Hepatocyte (in vitro differentiated cells): ENCODE measurements around the gene PPP3CA. TPM values are rescaled to one million over a fixed set of nuclear protein-coding genes. Genes with fewer than 3 reads are reported as not detected.

ENCODE experiments used
- DNase-seq: peaks from one replicate; pipeline ENCODE4 v3.0.0-alpha.2; 2016; ENCODE audit warnings: low spot score
- H2AFZ ChIP-seq: fragments of 200-600 bp; sonication (generic); 2 replicates; pipeline ENCODE4 v1.6.0; 2016; ENCODE audit warnings: antibody characterized with exemption, mild to moderate bottlenecking
- H3K27ac ChIP-seq: fragments of 200-600 bp; sonication (generic); 2 replicates; pipeline ENCODE4 v1.5.1; 2016; ENCODE audit warnings: mild to moderate bottlenecking
- H3K27me3 ChIP-seq: fragments of 200-600 bp; sonication (generic); 2 replicates; pipeline ENCODE4 v1.6.1; 2016
- H3K36me3 ChIP-seq: fragments of 200-600 bp; sonication (generic); replicated peaks from 2 replicates; pipeline ENCODE4 v1.5.1; 2016; ENCODE audit warnings: low read depth; ENCODE audit not compliant: insufficient read depth
- H3K4me1 ChIP-seq: fragments of 200-600 bp; sonication (generic); 2 replicates; pipeline ENCODE4 v1.5.1; 2016; ENCODE audit warnings: mild to moderate bottlenecking, moderate library complexity; ENCODE audit not compliant: insufficient read depth
- H3K4me2 ChIP-seq: fragments of 200-600 bp; sonication (generic); 2 replicates; pipeline ENCODE4 v1.6.0; 2016
- H3K4me3 ChIP-seq: fragments of 200-600 bp; sonication (generic); 2 replicates; pipeline ENCODE4 v1.5.1; 2016; ENCODE audit warnings: mild to moderate bottlenecking
- H3K79me2 ChIP-seq: fragments of 200-600 bp; sonication (generic); 2 replicates; pipeline ENCODE4 v1.6.0; 2017; ENCODE audit warnings: mild to moderate bottlenecking
- H3K9me2 ChIP-seq: fragments of 200-600 bp; sonication (generic); replicated peaks from 2 replicates; pipeline ENCODE4 v1.6.0; 2017; ENCODE audit warnings: mild to moderate bottlenecking; ENCODE audit not compliant: insufficient read depth
- H3K9me3 ChIP-seq: fragments of 200-600 bp; sonication (generic); 2 replicates; pipeline ENCODE4 v1.5.1; 2016; ENCODE audit warnings: low read depth, mild to moderate bottlenecking
- H4K20me1 ChIP-seq: fragments of 200-600 bp; sonication (generic); 2 replicates; pipeline ENCODE4 v1.6.0; 2016; ENCODE audit warnings: mild to moderate bottlenecking; ENCODE audit not compliant: insufficient read depth, poor library complexity, severe bottlenecking
- EZH2 ChIP-seq: fragments of 200-600 bp; sonication (generic); IDR thresholded peaks from 2 replicates; pipeline ENCODE4 v1.6.1; 2016; ENCODE audit warnings: antibody characterized with exemption, mild to moderate bottlenecking, borderline replicate concordance
- EZH2phosphoT487 ChIP-seq: fragments of 200-600 bp; sonication (generic); IDR thresholded peaks from one replicate; pipeline ENCODE4 v1.6.1; 2018; ENCODE audit warnings: antibody characterized with exemption, mild to moderate bottlenecking, low read depth, moderate library complexity; ENCODE audit not compliant: unreplicated experiment, severe bottlenecking
- WGBS: methylation state at CpG from one replicate; pipeline ENCODE4 v1.1.6; 2016; ENCODE audit warnings: low lambda C conversion rate; ENCODE audit errors: missing lambda C conversion rate; 5-methylcytosine and 5-hydroxymethylcytosine counted together
- polyA plus RNA-seq: library from polyadenylated mRNA; unstranded; fragments of >200 nt; fragmentation: Nextera tagmentation; extraction: Ambion mirVana; gene quantifications from 2 replicates; pipeline ENCODE4 v1.2.1, GENCODE V29; 2016
- total RNA-seq: library from RNA; depleted of rRNA; stranded (reverse); fragments of >200 nt; gene quantifications from 2 replicates; pipeline ENCODE4 v1.2.3, GENCODE V29; 2014
- TF ChIP-seq, protein P1 (sequence below): fragments of 200-600 bp; sonication (generic); IDR thresholded peaks from 2 replicates; pipeline ENCODE4 v1.5.1; 2016; ENCODE audit warnings: antibody characterized with exemption, mild to moderate bottlenecking; ENCODE audit not compliant: poor library complexity

The PPP3CA gene
- total and polyA plus RNA-seq, 2 experiments from 2014 or later: 12.9 to 49.5 TPM

- no peak for DNase-seq
- Histone ChIP-seq H3K4me2 (no peak overlapping the region), H3K36me3 (no peaks in the 10 kb centered on the region), H3K4me3 (no peak overlapping the region), H3K27ac (no peak overlapping the region), H3K79me2 (peaks cover 90% of the 10 kb centered on the region), H2AFZ (no peak overlapping the region), H3K9me2 (no peaks in the 10 kb centered on the region), H3K27me3 (no peaks in the 10 kb centered on the region), H3K4me1 (peaks cover 7% of the 10 kb centered on the region), H4K20me1 (peaks cover 26% of the 10 kb centered on the region), H3K9me3 (no peaks in the 10 kb centered on the region)
- WGBS: 97% methylated on average over 2 of the region's 2 CpGs
- TF ChIP-seq, protein P1, sequence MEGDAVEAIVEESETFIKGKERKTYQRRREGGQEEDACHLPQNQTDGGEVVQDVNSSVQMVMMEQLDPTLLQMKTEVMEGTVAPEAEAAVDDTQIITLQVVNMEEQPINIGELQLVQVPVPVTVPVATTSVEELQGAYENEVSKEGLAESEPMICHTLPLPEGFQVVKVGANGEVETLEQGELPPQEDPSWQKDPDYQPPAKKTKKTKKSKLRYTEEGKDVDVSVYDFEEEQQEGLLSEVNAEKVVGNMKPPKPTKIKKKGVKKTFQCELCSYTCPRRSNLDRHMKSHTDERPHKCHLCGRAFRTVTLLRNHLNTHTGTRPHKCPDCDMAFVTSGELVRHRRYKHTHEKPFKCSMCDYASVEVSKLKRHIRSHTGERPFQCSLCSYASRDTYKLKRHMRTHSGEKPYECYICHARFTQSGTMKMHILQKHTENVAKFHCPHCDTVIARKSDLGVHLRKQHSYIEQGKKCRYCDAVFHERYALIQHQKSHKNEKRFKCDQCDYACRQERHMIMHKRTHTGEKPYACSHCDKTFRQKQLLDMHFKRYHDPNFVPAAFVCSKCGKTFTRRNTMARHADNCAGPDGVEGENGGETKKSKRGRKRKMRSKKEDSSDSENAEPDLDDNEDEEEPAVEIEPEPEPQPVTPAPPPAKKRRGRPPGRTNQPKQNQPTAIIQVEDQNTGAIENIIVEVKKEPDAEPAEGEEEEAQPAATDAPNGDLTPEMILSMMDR: no peak
- TF ChIP-seq EZH2phosphoT487 (no peak), EZH2 (no peak)
Measured at GRCh38 chr4:101283434-101283833, 63.9 kb downstream of the PPP3CA start.

GRCh38 chr4:101282076-101282844 lies 65.1 kb downstream of the PPP3CA start:
- Histone ChIP-seq H2AFZ (no peak overlapping the region), H3K9me3 (no peaks in the 10 kb centered on the region), H3K27ac (no peak overlapping the region), H3K4me3 (no peak overlapping the region), H3K36me3 (no peaks in the 10 kb centered on the region), H3K4me2 (no peak overlapping the region), H3K27me3 (no peaks in the 10 kb centered on the region), H3K9me2 (no peaks in the 10 kb centered on the region), H3K4me1 (peaks cover 7% of the 10 kb centered on the region), H4K20me1 (peaks cover 22% of the 10 kb centered on the region), H3K79me2 (peaks cover 84% of the 10 kb centered on the region)
- no peak for DNase-seq
- no peak for TF ChIP-seq EZH2phosphoT487
- TF ChIP-seq, protein P1: no peak
- no peak for TF ChIP-seq EZH2
- WGBS: 87% methylated on average over 4 of the region's 4 CpGs

DNA sequence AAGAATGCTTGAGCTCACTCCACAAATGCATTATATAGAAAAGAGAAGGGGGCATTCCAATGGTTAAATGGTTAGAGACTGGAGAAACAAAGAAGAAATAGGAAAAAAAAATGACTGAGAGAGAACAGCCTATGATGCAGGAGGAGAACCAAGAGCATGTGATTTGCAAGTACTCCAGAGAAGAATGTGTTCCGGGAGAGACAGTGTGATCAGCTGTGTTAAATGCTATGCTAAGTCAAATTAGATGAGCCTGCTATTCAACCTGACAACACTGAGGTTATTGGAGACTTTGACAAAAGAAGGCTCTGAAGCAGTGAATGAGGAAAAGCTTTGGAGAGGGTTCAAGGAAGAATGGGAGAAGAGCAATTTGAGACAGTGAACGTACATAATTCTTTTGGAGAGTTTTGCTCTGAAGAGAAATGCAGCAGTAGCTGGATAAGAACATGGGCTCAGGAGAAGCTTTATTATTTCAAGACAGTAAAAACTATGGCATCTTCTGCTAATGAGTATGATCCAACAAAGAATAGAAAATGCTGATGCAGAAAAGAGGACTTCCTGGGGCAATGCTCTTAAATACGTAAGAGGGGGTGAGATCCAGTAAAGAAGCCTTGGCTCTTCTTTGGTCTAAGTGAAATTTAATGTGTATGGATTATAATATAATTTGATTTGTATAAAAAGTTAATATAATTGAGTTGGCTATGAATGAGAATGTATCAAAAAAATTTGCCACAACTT lies 66.3 kb downstream of the PPP3CA start:
- TF ChIP-seq EZH2phosphoT487 (no peak), EZH2 (no peak)
- TF ChIP-seq, protein P1: no peak

More for the DNA sequence above, 66.3 kb downstream of the PPP3CA start:
- H4K20me1 ChIP-seq: peaks cover 23% of the 10 kb centered on the region
- H3K9me3 ChIP-seq: no peaks in the 10 kb centered on the region
- no peak overlapping the region for H3K4me2 ChIP-seq
- no peak overlapping the region for H3K4me3 ChIP-seq
- no peaks in the 10 kb centered on the region for H3K27me3 ChIP-seq
- WGBS: 95% methylated on average over 3 of the region's 3 CpGs
- no peaks in the 10 kb centered on the region for H3K9me2 ChIP-seq
- H3K27ac ChIP-seq: no peak overlapping the region
- H3K79me2 ChIP-seq: peaks cover 88% of the 10 kb centered on the region
- no peak overlapping the region for H2AFZ ChIP-seq
- H3K36me3 ChIP-seq: no peaks in the 10 kb centered on the region
- no peak for DNase-seq
- peaks cover 7% of the 10 kb centered on the region for H3K4me1 ChIP-seq
